ENCODE results near the gene SUMO2.
"Not testable (repeated sequence)": the region's sequence is repeated elsewhere in the genome, so short reads cannot be mapped to it uniquely, and the experiment has no call there.

Gene SUMO2

DNA sequence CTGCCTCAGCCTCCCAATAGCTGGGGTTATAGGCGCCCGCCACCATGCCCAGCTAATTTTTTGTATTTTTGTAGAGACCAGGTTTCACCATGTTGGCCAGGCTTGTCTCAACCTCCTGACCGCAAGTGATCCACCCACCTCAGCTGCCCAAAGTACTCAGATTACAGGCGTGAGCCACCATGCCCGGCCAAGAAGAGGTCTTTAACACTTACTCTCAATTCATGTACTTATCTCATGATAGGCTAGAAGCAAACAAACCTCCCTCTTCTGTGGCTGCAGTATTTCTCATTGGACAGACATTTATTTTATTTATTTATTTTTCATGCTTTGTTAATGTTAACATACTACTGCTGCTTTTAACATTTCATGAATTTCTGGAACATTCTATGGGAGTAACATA lies 44.2 kb downstream of the SUMO2 start:
- no peak for DNase-seq

DNA sequence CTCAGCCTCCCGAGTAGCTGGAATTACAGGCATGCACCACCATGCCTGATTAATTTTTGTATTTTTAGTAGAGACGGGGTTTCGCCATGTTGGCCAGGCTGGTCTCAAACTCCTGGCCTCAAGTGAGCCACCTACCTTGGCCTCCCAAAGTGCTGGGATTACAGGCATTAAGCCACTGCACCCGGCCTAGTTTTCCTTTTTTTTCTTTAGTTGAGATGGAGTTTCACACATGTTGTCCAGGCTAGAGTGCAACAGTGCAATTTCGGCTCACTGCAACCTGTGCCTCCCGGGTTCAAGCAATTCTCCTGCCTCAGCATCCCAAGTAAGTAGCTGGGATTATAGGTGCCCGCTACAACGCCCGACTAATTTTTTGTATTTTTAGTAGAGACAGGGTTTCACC lies 45.0 kb downstream of the SUMO2 start:
- DNase-seq: not testable (repeated sequence)

DNA sequence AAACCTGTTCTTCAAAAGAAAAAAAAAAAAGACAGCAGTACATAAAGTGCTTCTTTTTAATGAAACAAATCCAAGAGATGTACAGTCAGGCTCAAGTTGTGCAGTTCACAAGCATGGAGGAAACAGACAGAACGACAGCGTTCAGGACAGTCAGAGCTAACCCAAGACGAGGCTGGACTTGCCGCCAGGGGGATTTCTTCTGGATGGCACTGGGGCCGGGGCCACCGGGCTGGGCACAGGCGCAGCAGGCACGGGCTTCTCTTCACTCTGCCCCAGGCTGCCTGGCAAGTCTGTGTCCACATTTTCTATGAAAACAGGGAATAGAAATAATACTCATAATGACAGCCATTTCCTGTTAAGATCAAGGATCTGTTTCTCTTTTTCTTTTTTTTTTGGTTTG lies 46.8 kb downstream of the SUMO2 start:
- no peak for DNase-seq

DNA sequence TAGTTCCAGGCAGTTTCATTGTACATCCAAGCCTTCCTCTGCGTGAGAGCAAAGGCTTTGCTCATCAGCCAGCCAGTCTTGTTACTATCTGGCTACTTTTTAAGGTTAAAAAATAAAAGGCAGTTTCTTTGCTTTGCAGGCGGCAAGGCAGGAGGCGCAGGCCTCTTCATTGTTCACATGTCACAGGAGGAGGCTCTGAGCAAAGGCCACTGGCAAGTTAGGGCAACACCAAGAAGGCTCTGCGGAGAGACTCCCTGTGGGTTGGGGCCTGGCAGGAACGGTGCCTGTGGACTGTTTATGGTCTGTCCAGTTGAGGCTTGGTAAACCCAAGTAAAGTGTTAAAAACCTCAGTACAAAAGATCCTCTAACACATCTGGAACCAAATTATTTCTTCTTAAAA lies 47.3 kb downstream of the SUMO2 start:
- no peak for DNase-seq

DNA sequence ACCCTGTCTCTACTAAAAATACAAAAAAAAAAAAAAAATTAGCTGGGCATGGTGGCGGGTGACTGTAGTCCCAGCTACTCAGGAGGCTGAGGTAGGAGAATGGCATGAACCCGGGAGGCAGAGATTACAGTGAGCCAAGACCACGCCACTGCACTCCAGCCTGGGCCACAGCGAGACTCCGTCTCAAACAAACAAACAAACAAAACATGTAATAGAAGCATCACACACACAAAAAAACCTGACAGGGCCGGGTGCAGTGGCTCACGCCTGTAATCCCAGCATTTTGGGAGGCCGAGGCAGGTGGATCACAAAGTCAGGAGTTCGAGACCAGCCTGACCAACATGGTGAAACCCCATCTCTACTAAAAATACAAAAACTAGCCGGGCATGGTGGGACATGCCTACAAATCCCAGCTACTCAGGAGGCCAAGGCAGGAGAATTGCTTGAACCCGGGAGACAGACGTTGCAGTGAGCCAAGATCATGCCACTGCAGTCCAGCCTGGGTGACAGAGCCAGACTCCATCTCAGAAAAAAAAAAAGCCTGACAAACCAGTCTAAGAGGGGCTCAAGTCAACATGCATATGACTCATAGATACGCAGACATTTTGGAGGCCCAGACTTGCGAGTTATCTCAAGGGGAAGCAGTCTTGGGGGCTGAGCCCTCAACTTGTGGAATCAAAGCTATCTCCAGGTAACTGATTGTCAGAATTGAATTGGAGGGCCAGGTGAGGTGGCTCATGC lies 49.0 kb downstream of the SUMO2 start:
- not testable (repeated sequence) for DNase-seq

DNA sequence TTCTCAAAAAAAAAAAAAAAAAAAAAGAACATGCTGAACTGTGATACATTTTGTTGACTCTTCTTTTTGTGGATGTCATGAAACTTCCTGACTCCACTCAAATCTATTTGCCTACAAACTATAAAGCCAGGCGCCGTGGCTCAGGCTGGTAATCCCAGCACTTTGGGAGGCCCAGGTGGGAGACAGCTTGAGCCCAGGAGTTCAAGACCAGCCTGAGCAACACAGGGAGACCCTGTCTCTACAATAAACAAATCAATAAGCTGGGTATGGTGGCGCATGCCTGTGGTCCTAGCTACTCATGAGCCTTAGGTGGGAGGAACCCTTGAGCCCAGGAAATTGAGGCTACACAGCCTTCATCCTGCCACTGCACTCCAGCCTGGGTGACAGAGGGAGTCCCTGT lies 49.8 kb downstream of the SUMO2 start:
- DNase-seq: no peak

DNA sequence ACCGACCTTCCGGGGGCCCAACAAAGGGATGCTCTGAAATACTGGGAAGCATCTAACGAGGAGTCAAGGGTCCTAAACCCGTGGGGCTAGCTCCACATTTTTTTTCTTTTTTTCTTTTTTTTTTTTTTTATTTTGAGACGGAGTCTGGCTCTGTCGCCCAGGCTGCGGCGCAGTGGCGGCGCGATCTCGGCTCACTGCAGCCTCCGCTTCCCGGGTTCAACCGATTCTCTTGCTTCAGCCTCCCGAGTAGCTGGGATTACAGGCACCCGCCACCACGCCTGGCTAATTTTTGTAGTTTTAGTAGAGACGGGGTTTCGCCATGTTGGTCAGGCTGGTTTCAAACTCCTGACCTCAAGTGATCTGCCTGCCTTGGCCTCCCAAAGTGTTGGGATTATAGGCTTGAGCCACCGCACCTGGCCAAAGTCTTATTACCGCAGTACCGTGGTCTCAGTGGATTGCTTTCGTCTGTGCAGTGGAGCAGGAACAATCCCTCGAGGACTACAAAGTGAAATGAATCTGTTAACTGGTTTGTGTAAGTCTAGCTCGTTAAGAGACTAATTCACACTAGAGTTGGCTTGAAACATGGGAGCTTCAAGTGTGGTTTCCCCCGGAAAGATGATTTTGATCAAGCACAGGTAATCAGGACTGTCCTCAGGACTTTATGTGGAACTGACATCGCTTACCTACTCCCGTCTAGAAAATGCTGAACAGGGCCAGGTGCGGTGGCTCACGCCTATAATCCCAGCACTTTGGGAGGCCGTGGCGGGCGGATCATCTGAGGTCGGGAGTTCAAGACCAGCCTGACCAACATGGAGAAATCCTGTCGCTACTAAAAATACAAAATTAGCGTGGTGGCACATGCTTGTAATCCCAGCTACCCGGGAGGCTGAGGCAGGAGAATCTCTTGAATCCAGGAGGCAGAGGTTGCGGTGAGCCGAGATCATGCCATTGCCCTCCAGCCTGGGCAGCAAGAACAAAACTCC lies 50.5 kb downstream of the SUMO2 start:
- DNase-seq: not testable (repeated sequence)

DNA sequence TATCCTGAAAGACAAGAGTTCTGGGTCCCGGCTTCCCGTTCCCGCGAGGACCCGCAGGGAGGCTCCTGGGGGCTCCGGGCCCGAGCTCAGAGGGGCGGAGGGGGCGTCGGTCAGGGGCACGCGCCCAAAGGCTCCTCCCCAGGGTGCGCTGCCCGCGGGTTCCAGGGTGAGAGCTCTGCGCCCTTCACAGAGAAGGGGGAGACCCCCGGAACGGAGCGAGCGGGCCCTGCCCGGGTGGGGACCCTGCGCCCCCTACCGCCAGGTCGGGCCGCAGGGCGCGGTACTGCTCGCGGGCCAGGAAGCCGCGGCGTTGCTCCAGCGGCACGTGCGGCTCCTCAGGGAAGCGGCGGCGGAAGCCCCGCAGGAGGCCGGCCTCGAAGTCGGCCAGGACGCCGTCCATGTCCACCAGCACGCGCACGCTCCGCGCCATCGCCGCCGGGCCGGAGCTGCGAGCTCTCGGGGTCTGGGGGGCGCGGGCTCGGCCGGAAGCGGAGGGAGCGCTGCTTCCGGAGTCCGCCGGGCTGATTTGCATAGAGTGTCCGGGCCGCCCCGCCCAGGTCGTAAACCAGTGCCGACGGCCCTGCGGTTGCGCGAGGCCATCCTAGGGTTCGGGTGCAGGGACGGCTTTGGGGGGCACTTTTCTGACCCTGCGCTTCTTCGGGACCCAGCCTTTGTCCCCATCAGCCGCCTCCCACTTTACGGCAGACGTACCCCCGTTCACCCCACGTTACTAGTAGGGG lies 51.3 kb downstream of the SUMO2 start, which contains the start of gene NT5C:
Gene NT5C, minus strand, starts transcription at position 465 of the 740 bp plus-strand sequence. Its CDS starts 35 bp downstream, at position 430.
- peak; percentile 85 to 92 for DNase-seq

DNA sequence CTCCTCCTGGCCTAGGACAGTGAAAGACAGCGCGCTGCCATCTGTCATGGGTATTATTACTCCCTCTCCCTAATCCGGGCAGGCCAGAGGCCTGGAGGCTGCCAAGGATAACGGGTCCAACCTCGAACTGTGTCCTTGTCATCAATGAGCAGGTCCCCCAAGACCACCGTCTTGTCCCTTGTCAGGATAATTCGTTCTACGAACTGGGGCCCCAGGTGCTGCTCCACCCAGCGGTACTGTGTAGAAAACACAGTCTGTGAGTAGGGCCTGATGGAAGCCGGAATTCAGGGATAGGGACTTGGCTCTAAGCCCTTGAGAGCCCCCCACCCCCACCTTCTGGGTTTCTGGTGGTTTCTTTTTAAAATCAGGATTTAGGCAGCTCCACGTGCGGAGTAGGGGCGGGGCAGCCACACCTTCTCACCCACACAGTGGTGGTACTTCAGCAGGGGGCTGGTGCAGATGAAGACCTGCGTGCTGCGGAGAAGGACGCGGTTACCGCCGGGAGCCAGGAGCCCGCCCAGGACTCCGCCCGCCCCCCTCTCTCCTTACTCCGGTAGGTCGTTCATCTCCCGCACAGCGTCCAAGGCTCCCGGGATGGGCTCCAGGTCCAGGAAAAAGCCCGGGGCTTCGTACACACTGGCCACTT lies 52.0 kb downstream of the SUMO2 start:
- DNase-seq: peak; percentile 66 to 70

DNA sequence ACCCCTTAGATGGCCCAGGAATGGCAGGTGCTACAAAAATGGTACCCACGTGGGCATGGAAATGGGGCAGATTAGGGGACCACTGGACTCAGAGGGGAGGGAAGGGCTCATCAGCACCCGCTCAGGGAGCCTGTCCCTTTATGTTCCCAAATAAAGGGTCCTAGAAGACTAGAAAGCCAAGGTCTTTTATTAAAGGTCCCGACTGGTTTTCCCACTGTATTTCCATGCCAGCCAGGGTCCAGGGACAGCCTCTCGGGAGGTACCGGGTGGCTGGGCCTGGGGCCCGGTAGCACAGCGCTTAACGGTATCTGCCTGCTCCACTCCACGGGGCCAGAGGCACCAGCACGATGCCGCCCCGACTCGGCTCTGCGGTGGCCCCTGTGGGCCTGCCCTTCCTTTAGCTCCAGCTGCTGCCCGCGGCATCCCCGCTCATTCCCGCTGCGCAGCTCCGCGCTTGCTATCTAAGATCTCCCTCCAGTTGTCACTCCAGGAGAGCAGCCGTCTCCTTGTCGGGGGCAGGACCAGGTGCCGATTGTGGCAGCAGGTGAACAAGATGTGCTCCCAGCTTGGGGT lies 52.6 kb downstream of the SUMO2 start:
- DNase-seq: no peak

DNA sequence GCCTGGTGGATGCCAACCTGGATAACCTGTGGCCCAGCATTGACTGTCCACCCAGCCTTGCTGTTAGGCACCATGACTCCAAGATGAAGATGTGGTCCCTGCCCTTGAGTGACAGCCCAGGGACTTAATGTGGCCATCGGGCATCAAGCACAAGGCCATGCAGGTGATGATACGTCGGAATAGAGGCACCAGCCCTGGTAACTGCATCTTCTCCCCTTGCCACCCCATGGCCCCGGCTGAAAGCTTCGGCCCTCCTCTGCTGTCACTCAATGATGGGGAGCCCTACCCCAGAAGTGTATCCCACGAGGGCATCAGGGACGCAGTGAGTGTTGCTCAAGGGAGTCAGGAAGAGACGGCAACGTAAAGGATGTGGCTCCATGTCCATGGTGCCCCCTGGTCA lies 53.2 kb downstream of the SUMO2 start:
- no peak for DNase-seq

DNA sequence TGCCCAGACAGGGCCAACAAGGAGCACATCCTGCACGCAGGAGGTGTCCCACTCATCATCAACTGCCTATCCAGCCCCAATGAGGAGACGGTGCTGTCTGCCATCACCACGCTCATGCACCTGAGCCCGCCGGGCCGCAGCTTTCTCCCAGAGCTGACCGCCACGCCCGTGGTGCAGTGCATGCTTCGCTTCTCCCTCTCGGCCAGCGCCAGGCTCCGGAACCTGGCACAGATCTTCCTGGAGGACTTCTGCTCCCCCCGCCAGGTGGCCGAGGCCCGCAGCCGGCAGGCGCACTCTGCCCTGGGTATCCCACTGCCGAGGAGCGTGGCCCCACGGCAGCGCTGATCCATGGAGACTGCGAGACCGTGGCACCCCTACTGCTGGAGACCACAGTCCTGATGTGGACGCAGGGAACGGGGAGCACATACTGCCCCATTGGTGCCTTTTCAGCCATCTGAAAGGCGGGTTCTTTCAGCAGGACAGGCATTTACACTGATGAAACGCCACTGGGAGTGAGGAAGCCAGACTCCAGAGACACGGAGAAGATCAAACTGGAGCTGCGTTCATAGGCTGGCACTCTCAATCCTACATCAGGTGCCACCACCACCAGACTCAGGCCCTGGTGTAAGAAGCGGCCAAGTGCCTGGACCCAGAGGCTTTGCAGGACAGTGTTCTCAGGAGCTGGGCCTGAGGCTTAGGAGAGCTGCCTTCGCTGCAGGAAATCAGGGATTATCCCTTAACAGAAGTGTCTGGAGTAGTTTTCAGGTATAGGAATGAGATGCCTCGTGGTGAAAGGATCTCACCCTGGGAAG lies 53.9 kb downstream of the SUMO2 start:
- DNase-seq: no peak

DNA sequence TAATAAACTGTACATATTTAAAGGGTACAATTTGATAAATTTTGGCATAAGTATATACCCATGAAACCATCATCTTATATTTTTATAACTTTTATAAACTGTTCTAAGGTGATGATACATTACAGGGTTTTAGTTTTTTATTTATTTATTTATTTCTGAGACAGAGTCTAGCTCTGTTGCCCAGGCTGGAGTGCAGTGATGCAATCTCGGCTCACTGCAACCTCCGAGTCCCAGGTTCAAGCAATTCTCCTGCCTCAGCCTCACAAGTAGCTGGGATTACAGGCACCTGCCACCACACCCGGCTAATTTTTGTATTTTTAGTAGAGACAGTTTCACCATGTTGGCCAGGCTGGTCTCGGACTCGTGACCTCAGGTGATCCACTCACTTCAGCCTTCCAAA lies 54.8 kb downstream of the SUMO2 start:
- not testable (repeated sequence) for DNase-seq

DNA sequence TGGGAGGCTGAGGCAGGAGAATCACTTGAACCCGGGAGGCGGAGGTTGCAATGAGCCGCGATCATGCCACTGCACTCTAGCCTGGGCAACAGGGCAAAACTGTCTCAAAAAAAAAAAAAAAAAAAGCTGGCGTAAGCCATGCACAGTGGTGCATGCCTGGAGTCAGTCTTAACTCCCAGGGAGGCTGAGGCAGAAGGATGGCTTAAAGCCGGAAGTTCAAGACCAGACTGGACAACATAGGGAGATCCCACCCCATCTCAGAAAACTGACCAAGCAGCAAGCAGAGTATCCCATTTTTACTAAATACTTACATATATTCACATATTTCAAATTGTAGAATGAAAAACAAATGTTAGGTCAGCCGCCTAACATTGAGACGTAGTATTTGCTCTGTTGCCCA lies 55.8 kb downstream of the SUMO2 start:
- DNase-seq: no peak

DNA sequence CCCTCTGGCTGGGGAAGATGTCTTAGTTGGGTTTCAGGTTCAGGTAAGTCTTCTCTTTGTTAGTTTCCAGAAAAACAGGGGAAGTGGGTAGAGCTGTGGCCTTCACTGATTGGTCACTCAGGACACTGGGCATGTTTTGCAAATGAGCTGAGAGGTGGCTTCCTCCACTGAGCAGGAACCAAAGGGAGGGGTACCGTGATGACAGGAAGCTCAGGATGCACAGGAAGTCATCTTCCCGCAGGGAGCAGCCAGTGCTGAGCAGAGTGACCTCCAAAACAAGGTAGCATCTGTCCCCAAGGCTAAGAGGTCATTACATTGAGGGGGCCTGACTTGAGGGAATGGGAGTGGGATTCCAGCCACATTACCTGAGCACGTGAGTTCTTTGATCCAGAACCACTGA lies 56.8 kb downstream of the SUMO2 start:
- peak in 1 of 2 experiments; percentile 45 for DNase-seq

DNA sequence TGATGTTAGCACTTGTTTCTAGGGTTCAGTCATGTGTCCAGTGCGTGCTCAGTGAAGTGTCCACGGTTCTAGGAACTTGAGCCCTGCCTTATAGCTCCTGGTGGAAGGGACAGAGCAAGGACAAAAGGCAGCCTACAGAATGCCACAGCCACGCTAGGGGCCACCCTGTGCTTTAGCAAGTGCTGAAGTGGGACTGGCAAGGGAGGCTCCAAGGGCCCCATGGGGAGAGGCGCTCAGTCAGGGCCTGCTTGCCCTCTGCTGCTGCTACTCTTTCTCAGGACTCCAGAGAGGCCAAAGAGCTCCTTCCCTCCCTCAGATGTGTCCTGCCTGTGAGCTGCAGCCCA lies 58.0 kb downstream of the SUMO2 start:
- DNase-seq: no peak

DNA sequence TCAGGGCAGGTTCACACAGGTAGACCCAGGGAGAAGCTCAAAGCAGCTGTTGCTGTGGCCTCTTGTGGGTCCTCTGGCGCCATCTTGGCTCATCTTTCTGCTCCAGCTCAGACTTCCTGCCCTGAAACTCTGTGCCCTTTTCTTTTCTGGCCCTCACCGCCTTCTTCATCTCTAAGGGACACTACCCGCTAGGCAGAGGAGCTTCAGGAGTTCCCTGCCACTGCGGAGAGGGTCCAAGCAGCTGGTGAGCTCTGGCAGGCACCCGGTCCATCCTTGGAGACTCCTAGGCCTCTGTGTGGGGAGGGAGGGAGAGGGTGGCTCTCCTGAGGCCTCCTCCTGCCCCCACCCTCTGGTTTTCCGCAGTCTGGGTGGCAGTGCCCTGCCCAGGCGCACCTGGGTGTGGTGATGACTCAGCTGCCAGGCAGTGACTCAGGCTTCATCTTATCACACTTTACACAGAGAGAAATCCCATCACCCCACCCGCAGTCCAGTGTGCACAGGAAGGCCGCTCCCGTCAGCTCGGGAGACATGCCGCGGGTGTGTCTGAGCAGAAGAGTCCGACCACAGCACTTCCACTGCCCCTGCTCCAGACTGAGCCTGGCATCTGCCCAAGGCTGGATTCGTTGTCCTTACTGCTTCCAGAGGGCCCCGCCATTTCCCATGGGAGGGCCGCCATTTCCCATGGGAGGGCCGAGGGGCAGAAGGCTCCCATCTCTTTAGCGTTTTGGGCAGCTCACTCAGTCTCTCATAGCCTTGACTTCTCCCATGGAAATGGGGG lies 58.5 kb downstream of the SUMO2 start:
- DNase-seq: peak; percentile 96 to 98

DNA sequence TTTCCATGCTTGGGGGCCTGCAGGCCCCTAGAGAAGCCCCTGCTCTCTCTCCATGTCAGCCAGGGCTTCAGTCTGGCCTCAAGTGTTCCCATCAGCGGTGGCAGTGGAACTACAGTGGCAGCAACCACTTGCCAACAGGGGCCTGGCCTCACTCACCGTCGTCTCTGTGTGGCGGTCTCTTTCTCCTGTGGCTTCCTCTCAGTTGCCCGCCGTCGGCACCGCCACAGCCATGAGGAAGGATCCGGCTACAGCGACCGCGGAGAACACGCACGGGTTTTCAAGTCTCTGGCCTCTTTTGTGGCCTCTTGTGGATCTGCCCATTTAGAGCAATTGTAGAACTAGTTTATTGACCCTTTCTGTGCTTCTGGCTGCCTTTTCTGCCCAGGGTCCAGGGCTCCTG lies 64.5 kb downstream of the SUMO2 start:
- DNase-seq: no peak

DNA sequence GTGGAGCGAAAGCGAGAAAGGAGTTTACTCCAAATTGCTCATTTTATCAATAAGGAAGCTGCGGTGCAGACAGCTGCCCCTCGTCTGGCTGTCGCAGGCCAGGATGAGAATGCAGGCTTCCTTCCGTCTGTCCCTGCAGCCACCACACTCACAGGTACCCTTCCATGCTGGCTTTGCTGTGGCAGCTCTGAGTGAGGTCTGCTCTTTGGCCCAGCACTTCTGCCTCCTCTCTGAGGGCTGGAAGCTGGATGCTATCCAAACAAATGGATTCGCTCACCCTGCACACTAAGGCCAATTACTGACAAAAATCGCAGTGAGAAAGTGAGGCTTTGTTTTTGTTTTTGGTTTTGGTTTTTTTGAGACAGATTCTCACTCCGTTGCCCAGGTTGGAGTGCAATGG lies 66.0 kb downstream of the SUMO2 start:
- DNase-seq: no peak

Measured in SHP77 (cell line).